PC-3 (cell line): ENCODE results near the gene XPR1.

Experiments used
- EZH2 ChIP-seq: fragments of 300-600 bp; sonication (generic); IDR thresholded peaks from one replicate; pipeline ENCODE4 v1.6.1; 2017; ENCODE audit warnings: antibody characterized with exemption, mild to moderate bottlenecking, low read length; ENCODE audit not compliant: unreplicated experiment
- TF ChIP-seq, protein P1 (sequence below): fragments of 300-600 bp; sonication (generic); conservative IDR thresholded peaks from 2 replicates; pipeline ENCODE4 v1.5.1; 2017; ENCODE audit warnings: antibody characterized with exemption, low read depth, mild to moderate bottlenecking, low read length

DNA sequence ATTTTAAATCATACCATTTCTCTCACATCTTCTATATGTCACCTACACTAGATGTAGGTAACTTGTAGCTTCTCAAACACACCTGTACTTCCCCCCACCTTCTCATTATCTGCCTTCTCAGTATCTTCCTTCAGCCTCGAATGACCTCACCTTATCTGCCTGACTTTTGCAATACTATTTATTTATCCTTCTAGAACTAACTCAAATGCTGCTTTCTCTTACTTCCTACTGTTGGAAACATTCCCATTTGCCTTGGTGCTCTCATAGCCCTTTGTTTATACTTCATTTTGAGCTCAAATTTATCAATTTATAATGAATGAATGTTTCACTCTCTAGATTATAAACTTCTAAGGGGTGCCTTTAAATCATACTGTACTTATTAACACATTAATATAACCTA lies 230.5 kb downstream of the XPR1 start:
- TF ChIP-seq, protein P1, sequence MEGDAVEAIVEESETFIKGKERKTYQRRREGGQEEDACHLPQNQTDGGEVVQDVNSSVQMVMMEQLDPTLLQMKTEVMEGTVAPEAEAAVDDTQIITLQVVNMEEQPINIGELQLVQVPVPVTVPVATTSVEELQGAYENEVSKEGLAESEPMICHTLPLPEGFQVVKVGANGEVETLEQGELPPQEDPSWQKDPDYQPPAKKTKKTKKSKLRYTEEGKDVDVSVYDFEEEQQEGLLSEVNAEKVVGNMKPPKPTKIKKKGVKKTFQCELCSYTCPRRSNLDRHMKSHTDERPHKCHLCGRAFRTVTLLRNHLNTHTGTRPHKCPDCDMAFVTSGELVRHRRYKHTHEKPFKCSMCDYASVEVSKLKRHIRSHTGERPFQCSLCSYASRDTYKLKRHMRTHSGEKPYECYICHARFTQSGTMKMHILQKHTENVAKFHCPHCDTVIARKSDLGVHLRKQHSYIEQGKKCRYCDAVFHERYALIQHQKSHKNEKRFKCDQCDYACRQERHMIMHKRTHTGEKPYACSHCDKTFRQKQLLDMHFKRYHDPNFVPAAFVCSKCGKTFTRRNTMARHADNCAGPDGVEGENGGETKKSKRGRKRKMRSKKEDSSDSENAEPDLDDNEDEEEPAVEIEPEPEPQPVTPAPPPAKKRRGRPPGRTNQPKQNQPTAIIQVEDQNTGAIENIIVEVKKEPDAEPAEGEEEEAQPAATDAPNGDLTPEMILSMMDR, result no peak
- TF ChIP-seq EZH2, result no peak
